Nephron (organoid): ENCODE measurements around the gene SLC35F4.

Experiments used
- H3K27ac Mint-ChIP-seq, 3 experiments: 2 replicates each; pipeline ENCODE4 v1.8.0; 2020; ENCODE audit warnings: mixed read lengths in 3 of 3, mild to moderate bottlenecking in 2 of 3, moderate library complexity in 1 of 3
- H3K27me3 Mint-ChIP-seq: 2 replicates; pipeline ENCODE4 v1.8.0; 2021; ENCODE audit warnings: low read depth, mild to moderate bottlenecking, moderate library complexity, mixed read lengths
- H3K36me3 Mint-ChIP-seq: 2 replicates; pipeline ENCODE4 v1.8.0; 2020; ENCODE audit warnings: low read depth, mixed read lengths
- H3K4me1 Mint-ChIP-seq: 2 replicates; pipeline ENCODE4 v1.8.0; 2020; ENCODE audit warnings: mixed read lengths
- H3K4me3 Mint-ChIP-seq, 3 experiments: 2 replicates each; pipeline ENCODE4 v1.8.0; 2020; ENCODE audit warnings: mild to moderate bottlenecking in 3 of 3, mixed read lengths in 3 of 3, moderate library complexity in 2 of 3
- H3K9me3 Mint-ChIP-seq: 2 replicates; pipeline ENCODE4 v1.8.0; 2020; ENCODE audit warnings: mixed read lengths
- TF ChIP-seq, protein P1 (sequence below), 3 experiments: fragments of 200-600 bp; sonication (generic); IDR thresholded peaks; one replicate each; pipeline ENCODE4 v1.5.0; 2021; ENCODE audit warnings: antibody characterized with exemption in 3 of 3; ENCODE audit not compliant: unreplicated experiment in 3 of 3

Gene SLC35F4

GRCh38 chr14:57699947-57700346 is 165.9 kb downstream of the SLC35F4 start:
- TF ChIP-seq, protein P1, sequence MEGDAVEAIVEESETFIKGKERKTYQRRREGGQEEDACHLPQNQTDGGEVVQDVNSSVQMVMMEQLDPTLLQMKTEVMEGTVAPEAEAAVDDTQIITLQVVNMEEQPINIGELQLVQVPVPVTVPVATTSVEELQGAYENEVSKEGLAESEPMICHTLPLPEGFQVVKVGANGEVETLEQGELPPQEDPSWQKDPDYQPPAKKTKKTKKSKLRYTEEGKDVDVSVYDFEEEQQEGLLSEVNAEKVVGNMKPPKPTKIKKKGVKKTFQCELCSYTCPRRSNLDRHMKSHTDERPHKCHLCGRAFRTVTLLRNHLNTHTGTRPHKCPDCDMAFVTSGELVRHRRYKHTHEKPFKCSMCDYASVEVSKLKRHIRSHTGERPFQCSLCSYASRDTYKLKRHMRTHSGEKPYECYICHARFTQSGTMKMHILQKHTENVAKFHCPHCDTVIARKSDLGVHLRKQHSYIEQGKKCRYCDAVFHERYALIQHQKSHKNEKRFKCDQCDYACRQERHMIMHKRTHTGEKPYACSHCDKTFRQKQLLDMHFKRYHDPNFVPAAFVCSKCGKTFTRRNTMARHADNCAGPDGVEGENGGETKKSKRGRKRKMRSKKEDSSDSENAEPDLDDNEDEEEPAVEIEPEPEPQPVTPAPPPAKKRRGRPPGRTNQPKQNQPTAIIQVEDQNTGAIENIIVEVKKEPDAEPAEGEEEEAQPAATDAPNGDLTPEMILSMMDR (IDR thresholded peaks at IDR 0.05; ENCODE audit: unreplicated experiment in 3 of 3) = no peak
- H3K36me3 Mint-ChIP-seq = no peaks in the 10 kb centered on the region
- no peak overlapping the region for H3K4me3 Mint-ChIP-seq
- no peaks in the 10 kb centered on the region for H3K4me1 Mint-ChIP-seq
- H3K27me3 Mint-ChIP-seq = no peaks in the 10 kb centered on the region
- peaks cover 2% of the 10 kb centered on the region for H3K9me3 Mint-ChIP-seq
- no peak overlapping the region for H3K27ac Mint-ChIP-seq

DNA sequence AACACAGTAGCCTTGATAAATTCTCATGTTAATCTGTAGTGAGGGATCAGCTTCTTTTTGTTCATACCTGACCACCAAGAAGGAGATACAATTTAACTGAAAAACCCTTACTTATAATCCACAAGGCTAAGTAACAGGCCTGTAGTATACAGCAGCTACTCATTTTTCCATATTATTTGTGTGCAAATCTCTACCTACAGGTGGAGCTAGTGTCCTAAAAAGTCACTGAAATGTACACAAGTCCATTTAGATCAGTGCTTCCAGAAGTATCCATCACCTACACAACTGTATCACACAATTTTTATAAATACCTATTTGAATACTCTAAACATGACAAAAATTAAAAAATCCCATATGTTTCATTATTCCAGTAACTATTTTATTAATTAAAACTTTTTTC is 173.2 kb downstream of the SLC35F4 start:
- Mint-ChIP-seq H3K4me3 (no peak overlapping the region), H3K4me1 (no peaks in the 10 kb centered on the region), H3K27ac (no peak overlapping the region), H3K9me3 (peaks cover 2% of the 10 kb centered on the region), H3K36me3 (no peaks in the 10 kb centered on the region), H3K27me3 (no peaks in the 10 kb centered on the region)
- TF ChIP-seq, protein P1 (IDR thresholded peaks at IDR 0.05; ENCODE audit: unreplicated experiment in 3 of 3) = peak; percentile 26 to 51 (median 33)

- H3K27ac Mint-ChIP-seq = no peak overlapping the region
Measured at GRCh38 chr14:57687416-57687815, 178.5 kb downstream of the SLC35F4 start.

GRCh38 chr14:57686304-57686703 is 179.6 kb downstream of the SLC35F4 start:
- H3K27me3 Mint-ChIP-seq = no peaks in the 10 kb centered on the region
- no peak overlapping the region for H3K27ac Mint-ChIP-seq
- TF ChIP-seq, protein P1 (IDR thresholded peaks at IDR 0.05; ENCODE audit: unreplicated experiment in 3 of 3) = no peak
- no peaks in the 10 kb centered on the region for H3K4me1 Mint-ChIP-seq
- no peaks in the 10 kb centered on the region for H3K36me3 Mint-ChIP-seq
- H3K9me3 Mint-ChIP-seq = no peaks in the 10 kb centered on the region
- H3K4me3 Mint-ChIP-seq = no peak overlapping the region

More at GRCh38 chr14:57687416-57687815, 178.5 kb downstream of the SLC35F4 start:
- no peaks in the 10 kb centered on the region for H3K36me3 Mint-ChIP-seq
- H3K27me3 Mint-ChIP-seq = no peaks in the 10 kb centered on the region
- H3K9me3 Mint-ChIP-seq = no peaks in the 10 kb centered on the region
- no peak overlapping the region for H3K4me3 Mint-ChIP-seq
- H3K4me1 Mint-ChIP-seq = no peaks in the 10 kb centered on the region
- TF ChIP-seq, protein P1 (IDR thresholded peaks at IDR 0.05; ENCODE audit: unreplicated experiment in 3 of 3) = no peak

- Mint-ChIP-seq H3K4me1 (no peaks in the 10 kb centered on the region), H3K9me3 (peaks cover 15% of the 10 kb centered on the region), H3K27me3 (no peaks in the 10 kb centered on the region), H3K36me3 (no peaks in the 10 kb centered on the region), H3K4me3 (no peak overlapping the region), H3K27ac (no peak overlapping the region)
- TF ChIP-seq, protein P1 (IDR thresholded peaks at IDR 0.05; ENCODE audit: unreplicated experiment in 3 of 3) = no peak
Measured at GRCh38 chr14:57671021-57671420, 194.9 kb downstream of the SLC35F4 start.

DNA sequence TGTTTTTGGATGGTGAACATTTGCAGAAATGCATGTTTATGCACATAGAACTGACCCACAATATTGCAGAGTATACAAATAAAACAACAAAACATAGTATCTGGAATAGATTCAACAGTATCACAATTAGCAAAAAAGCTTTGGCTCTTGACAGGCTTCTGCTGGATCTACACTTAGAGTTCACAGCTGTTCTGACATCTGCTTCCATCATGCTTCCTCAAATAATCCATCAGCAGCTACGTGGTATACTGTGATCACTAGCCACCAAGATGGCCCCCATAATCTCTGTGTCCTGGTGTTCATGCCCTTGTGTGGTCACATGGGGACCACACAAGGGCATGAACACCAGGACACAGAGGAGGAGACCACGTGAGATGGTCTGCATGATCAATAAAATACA is 205.7 kb downstream of the SLC35F4 start:
- no peak overlapping the region for H3K27ac Mint-ChIP-seq
- H3K27me3 Mint-ChIP-seq = no peaks in the 10 kb centered on the region
- H3K36me3 Mint-ChIP-seq = no peaks in the 10 kb centered on the region
- H3K4me3 Mint-ChIP-seq = no peak overlapping the region
- H3K9me3 Mint-ChIP-seq = peaks cover 8% of the 10 kb centered on the region
- TF ChIP-seq, protein P1 (IDR thresholded peaks at IDR 0.05; ENCODE audit: unreplicated experiment in 3 of 3) = no peak
- peaks cover 15% of the 10 kb centered on the region for H3K4me1 Mint-ChIP-seq
